ENCODE data around the gene TLE2. TPM values are rescaled to one million over a fixed set of nuclear protein-coding genes. Genes with fewer than 3 reads are reported as not detected.

The TLE2 gene
- total RNA-seq, 1 experiment from 2014 or later, result 3.0 TPM

DNA sequence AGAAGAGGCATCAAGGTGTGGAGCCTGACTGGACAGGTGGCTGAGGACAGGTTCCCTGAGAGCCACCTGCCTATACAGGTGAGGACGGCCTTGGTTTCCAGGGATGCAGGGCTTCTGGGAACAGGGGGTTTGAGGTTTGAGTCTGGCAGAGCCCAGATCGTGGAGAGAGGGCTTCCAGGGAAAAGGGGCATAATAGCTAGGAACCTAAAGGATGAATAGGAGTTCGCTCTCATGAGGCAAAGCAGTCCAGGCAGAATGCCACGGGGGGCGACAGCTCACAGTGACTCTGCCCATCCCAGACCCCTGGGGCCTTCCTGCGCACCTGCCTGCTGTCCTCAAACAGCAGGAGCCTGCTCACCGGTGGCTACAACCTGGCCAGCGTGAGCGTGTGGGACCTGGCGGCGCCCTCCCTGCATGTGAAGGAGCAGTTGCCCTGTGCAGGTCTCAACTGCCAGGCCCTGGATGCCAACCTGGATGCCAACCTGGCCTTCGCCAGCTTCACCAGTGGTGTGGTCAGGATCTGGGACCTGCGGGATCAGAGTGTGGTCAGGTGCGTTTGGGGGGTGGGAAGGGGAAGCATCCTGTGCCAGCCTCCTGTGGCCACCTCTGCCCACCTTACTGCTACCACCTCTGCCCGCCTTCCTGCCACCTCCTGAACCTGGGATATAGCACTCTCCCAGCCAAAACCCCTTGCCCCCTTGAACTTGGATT lies 39.7 kb downstream of the TLE2 start:
- POLR2A ChIA-PET, result no interaction called here
- no peak overlapping the region for H3K4me3 Mint-ChIP-seq (ENCODE audit: unreplicated experiment)
- DNase-seq (ENCODE audit: unreplicated experiment), result no peak
- H3K9me3 Mint-ChIP-seq (ENCODE audit: unreplicated experiment), result no peaks in the 10 kb centered on the region
- BruUV-seq (replicated peaks), result no TSS peak
- H3K36me3 Mint-ChIP-seq (ENCODE audit: insufficient read depth, unreplicated experiment), result peaks cover 6% of the 10 kb centered on the region
- intact Hi-C loops (cut with micrococcal nuclease), result no loop called here
- CTCF ChIA-PET, result interaction anchor here (0.8 kb wide), 1 partner anchor 65 kb away, joined by 3 read pairs; no protein-coding TSS in a partner anchor
- TF ChIP-seq, protein P1, sequence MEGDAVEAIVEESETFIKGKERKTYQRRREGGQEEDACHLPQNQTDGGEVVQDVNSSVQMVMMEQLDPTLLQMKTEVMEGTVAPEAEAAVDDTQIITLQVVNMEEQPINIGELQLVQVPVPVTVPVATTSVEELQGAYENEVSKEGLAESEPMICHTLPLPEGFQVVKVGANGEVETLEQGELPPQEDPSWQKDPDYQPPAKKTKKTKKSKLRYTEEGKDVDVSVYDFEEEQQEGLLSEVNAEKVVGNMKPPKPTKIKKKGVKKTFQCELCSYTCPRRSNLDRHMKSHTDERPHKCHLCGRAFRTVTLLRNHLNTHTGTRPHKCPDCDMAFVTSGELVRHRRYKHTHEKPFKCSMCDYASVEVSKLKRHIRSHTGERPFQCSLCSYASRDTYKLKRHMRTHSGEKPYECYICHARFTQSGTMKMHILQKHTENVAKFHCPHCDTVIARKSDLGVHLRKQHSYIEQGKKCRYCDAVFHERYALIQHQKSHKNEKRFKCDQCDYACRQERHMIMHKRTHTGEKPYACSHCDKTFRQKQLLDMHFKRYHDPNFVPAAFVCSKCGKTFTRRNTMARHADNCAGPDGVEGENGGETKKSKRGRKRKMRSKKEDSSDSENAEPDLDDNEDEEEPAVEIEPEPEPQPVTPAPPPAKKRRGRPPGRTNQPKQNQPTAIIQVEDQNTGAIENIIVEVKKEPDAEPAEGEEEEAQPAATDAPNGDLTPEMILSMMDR (IDR thresholded peaks at IDR 0.05; ENCODE audit: unreplicated experiment), result no peak
- H3K27ac Mint-ChIP-seq (ENCODE audit: low read depth, unreplicated experiment), result no peak overlapping the region
- H3K27me3 Mint-ChIP-seq (ENCODE audit: insufficient read depth, unreplicated experiment), result no peaks in the 10 kb centered on the region
- no peaks in the 10 kb centered on the region for H3K4me1 Mint-ChIP-seq (ENCODE audit: insufficient read depth, unreplicated experiment)

DNA sequence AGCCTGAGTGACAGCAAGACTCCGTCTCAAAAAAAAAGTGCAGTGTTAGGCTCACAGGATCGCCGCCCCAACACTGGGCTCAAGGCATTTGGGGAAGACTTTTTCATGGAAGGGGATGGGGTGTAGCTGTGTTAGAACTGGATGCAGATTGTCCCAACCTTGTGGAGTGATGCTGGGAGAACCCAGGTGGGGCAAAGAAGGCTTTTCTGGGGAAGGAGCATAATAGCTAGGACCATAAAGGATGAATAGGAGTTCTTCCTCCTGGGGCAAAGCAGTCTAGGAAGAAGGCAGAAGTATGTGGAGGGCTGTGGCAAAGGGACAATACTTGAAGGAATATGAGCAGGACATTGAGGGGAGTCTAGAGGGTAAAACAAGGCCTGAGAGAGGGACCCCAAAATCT lies 40.5 kb downstream of the TLE2 start:
- no peaks in the 10 kb centered on the region for H3K27me3 Mint-ChIP-seq (ENCODE audit: insufficient read depth, unreplicated experiment)
- no TSS peak for BruUV-seq (replicated peaks)
- CTCF ChIA-PET, result no interaction called here
- H3K4me3 Mint-ChIP-seq (ENCODE audit: unreplicated experiment), result no peak overlapping the region
- H3K9me3 Mint-ChIP-seq (ENCODE audit: unreplicated experiment), result no peaks in the 10 kb centered on the region
- H3K4me1 Mint-ChIP-seq (ENCODE audit: insufficient read depth, unreplicated experiment), result peaks cover 3% of the 10 kb centered on the region
- TF ChIP-seq, protein P1 (IDR thresholded peaks at IDR 0.05; ENCODE audit: unreplicated experiment), result no peak
- POLR2A ChIA-PET, result no interaction called here
- DNase-seq (ENCODE audit: unreplicated experiment), result no peak
- intact Hi-C loops (cut with micrococcal nuclease), result no loop called here
- no peak overlapping the region for H3K27ac Mint-ChIP-seq (ENCODE audit: low read depth, unreplicated experiment)
- H3K36me3 Mint-ChIP-seq (ENCODE audit: insufficient read depth, unreplicated experiment), result peaks cover 1% of the 10 kb centered on the region

DNA sequence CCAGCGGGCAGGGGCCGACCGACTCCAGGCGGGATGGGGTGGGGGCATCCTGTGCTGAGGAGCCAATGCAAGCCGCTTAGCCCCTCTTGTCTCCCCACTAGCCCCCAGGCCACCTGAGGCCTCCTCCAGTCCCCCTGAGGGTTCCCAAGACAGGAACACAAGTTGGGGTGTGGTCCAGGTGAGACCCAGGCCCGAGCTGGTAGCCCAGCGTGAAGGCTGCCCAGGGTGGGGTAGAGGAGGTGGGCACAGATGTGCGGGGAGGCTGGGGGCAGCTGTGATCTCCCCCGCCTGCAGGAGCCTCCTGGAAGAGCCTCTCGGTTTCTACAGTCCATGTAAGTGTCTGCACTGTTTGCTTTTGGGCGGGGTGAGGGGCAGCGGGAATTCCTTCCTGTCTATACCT lies 41.3 kb downstream of the TLE2 start:
- DNase-seq (ENCODE audit: unreplicated experiment), result no peak
- TF ChIP-seq, protein P1 (IDR thresholded peaks at IDR 0.05; ENCODE audit: unreplicated experiment), result no peak
- H3K9me3 Mint-ChIP-seq (ENCODE audit: unreplicated experiment), result no peaks in the 10 kb centered on the region
- peaks cover 11% of the 10 kb centered on the region for H3K4me1 Mint-ChIP-seq (ENCODE audit: insufficient read depth, unreplicated experiment)
- H3K36me3 Mint-ChIP-seq (ENCODE audit: insufficient read depth, unreplicated experiment), result no peaks in the 10 kb centered on the region
- ChIA-PET CTCF (no interaction called here), POLR2A (no interaction called here)
- H3K4me3 Mint-ChIP-seq (ENCODE audit: unreplicated experiment), result no peak overlapping the region
- H3K27ac Mint-ChIP-seq (ENCODE audit: low read depth, unreplicated experiment), result no peak overlapping the region
- no peaks in the 10 kb centered on the region for H3K27me3 Mint-ChIP-seq (ENCODE audit: insufficient read depth, unreplicated experiment)
- intact Hi-C loops (cut with micrococcal nuclease), result no loop called here
- no TSS peak for BruUV-seq (replicated peaks)

DNA sequence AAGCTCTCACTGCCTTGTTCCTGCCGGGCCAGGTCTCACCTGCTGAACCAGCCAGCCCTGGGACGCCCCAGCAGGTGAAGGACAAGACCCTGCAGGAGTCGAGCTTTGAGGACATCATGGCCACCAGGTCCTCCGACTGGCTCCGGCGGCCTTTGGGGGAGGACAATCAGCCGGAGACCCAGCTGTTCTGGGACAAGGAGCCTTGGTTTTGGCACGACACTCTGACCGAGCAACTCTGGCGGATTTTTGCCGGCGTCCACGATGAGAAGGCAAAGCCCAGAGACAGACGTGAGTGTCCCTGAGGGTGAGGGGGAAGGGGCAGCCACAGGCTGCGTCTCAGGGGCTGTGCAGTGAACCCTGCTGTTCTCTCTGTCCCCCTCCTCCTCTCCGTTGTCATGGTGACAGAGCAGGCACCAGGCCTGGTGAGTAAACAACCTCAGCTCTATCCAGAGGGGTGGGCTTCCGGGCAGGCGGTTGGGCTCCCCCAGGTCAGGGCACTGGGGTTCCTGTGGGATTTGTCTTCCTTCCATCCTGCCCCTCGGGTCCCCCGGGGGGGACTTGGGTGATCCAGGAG lies 42.0 kb downstream of the TLE2 start:
- intact Hi-C loops (cut with micrococcal nuclease), result no loop called here
- TF ChIP-seq, protein P1 (IDR thresholded peaks at IDR 0.05; ENCODE audit: unreplicated experiment), result no peak
- no peak overlapping the region for H3K4me3 Mint-ChIP-seq (ENCODE audit: unreplicated experiment)
- no peaks in the 10 kb centered on the region for H3K36me3 Mint-ChIP-seq (ENCODE audit: insufficient read depth, unreplicated experiment)
- H3K4me1 Mint-ChIP-seq (ENCODE audit: insufficient read depth, unreplicated experiment), result peaks cover 16% of the 10 kb centered on the region
- ChIA-PET POLR2A (interaction anchor here (0.6 kb wide), 1 partner anchor 161 kb away, joined by 3 read pairs; no protein-coding TSS in a partner anchor), CTCF (interaction anchor here (1.2 kb wide), 1 partner anchor 89 kb away, joined by 3 read pairs; no protein-coding TSS in a partner anchor)
- H3K27me3 Mint-ChIP-seq (ENCODE audit: insufficient read depth, unreplicated experiment), result no peaks in the 10 kb centered on the region
- H3K27ac Mint-ChIP-seq (ENCODE audit: low read depth, unreplicated experiment), result no peak overlapping the region
- no peaks in the 10 kb centered on the region for H3K9me3 Mint-ChIP-seq (ENCODE audit: unreplicated experiment)
- no peak for DNase-seq (ENCODE audit: unreplicated experiment)
- BruUV-seq (replicated peaks), result no TSS peak

Measured in MCF 10A (cell line).